Coronary artery (tissue), 2 donors: ENCODE results near the gene PRR23E.

Experiments
- DNase-seq: peaks from one replicate; pipeline ENCODE4 v3.0.0-alpha.2; 2017; ENCODE audit warnings: low spot score
- H3K27ac ChIP-seq, 2 donors: fragments of 200-600 bp; sonication (generic); one replicate each; pipeline ENCODE4 v1.5.1; 2016 to 2019
- H3K4me3 ChIP-seq: fragments of 200-600 bp; sonication (generic); 2 replicates; pipeline ENCODE4 v1.5.1; 2016; ENCODE audit warnings: mild to moderate bottlenecking, moderate library complexity
- TF ChIP-seq, protein P1 (sequence below): fragments of 200-600 bp; sonication (generic); IDR thresholded peaks from one replicate; pipeline ENCODE4 v1.5.1; 2019; ENCODE audit warnings: antibody characterized with exemption

PRR23E gene

GRCh38 chr3:127194601-127195187, 1.8 kb downstream of the PRR23E start:
- peak; percentile 50 for DNase-seq
- TF ChIP-seq, protein P1, sequence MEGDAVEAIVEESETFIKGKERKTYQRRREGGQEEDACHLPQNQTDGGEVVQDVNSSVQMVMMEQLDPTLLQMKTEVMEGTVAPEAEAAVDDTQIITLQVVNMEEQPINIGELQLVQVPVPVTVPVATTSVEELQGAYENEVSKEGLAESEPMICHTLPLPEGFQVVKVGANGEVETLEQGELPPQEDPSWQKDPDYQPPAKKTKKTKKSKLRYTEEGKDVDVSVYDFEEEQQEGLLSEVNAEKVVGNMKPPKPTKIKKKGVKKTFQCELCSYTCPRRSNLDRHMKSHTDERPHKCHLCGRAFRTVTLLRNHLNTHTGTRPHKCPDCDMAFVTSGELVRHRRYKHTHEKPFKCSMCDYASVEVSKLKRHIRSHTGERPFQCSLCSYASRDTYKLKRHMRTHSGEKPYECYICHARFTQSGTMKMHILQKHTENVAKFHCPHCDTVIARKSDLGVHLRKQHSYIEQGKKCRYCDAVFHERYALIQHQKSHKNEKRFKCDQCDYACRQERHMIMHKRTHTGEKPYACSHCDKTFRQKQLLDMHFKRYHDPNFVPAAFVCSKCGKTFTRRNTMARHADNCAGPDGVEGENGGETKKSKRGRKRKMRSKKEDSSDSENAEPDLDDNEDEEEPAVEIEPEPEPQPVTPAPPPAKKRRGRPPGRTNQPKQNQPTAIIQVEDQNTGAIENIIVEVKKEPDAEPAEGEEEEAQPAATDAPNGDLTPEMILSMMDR = no peak
- Histone ChIP-seq H3K27ac (no peak overlapping the region), H3K4me3 (no peak overlapping the region)

- Histone ChIP-seq H3K4me3 (no peak overlapping the region), H3K27ac (no peak overlapping the region)
- TF ChIP-seq, protein P1 = no peak
- peak; percentile 38 for DNase-seq
Measured at GRCh38 chr3:127195417-127195816, 2.5 kb downstream of the PRR23E start.

DNA sequence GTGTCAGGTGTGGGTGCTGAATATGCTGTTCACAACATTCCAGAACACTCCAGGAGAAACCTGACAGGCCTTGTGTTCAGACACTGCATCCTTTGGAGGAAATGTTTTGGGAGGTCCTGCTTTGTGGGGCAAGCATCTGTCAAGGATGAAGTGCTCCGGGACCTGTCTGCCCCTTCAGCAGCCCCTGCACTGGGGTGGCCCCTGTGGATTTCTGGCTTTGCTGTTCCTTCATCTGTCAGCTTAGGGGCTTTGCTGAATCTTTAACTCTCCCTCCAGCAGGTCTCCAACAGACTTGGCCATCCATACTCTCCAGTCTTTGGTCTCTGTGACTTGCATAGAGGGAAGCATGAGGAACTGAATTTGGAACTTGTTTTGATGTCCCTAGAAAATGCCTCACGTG, 3.1 kb downstream of the PRR23E start:
- DNase-seq = no peak
- no peak overlapping the region for H3K27ac ChIP-seq
- H3K4me3 ChIP-seq = no peak overlapping the region
- TF ChIP-seq, protein P1 = no peak

- H3K27ac ChIP-seq = no peak overlapping the region
- TF ChIP-seq, protein P1 = no peak
- no peak overlapping the region for H3K4me3 ChIP-seq
- peak; percentile 64 for DNase-seq
Measured at GRCh38 chr3:127196466-127197299, 3.8 kb downstream of the PRR23E start.

DNA sequence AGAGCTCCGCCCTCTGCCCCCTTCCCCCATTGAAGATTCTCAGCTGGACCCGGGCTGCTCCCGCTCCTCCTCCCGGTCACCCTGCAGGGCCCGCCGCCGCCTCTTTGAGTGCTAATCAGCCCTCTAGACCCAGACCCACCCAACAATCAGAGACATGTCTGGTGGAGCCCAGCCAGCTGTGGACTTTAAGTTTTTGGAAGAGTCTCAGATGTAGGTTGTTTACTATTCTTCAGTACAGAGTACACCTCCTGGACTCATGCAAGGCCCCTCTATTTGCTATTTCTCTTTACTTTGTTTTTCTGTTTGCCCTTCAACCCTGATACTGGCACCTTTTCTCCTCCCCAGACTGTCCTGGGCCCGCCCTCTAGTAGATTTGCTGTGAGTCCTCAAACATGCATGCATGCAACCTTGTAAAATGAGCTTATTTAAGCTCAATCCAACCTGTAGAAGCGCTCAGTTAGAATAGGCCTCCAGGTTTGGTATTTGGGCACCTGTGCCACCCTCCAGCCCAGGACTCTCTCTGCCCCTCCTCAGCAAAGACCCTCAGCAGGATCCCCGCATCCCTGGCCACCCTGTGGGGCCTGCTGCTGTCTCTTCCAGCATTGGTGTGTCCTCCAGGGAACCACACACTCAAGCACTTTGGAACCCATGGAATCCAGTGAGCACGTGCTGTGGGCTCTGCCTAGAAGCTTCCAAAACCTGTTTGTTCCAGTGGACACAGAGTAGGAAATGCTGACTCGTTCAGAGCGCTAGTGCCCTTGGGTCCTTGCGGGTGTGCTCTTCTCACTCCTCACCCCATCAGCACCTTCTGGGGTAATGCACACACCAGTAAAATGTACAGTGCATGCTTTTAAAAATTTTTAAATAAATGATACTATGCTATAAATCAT, 4.6 kb downstream of the PRR23E start:
- DNase-seq = no peak
- Histone ChIP-seq H3K27ac (no peak overlapping the region), H3K4me3 (no peak overlapping the region)
- TF ChIP-seq, protein P1 = no peak

- TF ChIP-seq, protein P1 = no peak
- DNase-seq = peak; percentile 46
- no peak overlapping the region for H3K4me3 ChIP-seq
- H3K27ac ChIP-seq = no peak overlapping the region
Measured at GRCh38 chr3:127200086-127200691, 7.3 kb downstream of the PRR23E start.
